ENCODE results near the gene MROH8.
"Not testable (repeated sequence)": the region's sequence is repeated elsewhere in the genome, so short reads cannot be mapped to it uniquely, and the experiment has no call there.

The MROH8 gene

GRCh38 chr20:37154684-37155298, 24.6 kb downstream of the MROH8 start:
- no peak for ATAC-seq

- no peak for ATAC-seq
These were observed 27.1 kb downstream of the MROH8 start for GRCh38 chr20:37152284-37152683.

GRCh38 chr20:37151529-37151928, 27.8 kb downstream of the MROH8 start:
- ATAC-seq, result no peak

DNA sequence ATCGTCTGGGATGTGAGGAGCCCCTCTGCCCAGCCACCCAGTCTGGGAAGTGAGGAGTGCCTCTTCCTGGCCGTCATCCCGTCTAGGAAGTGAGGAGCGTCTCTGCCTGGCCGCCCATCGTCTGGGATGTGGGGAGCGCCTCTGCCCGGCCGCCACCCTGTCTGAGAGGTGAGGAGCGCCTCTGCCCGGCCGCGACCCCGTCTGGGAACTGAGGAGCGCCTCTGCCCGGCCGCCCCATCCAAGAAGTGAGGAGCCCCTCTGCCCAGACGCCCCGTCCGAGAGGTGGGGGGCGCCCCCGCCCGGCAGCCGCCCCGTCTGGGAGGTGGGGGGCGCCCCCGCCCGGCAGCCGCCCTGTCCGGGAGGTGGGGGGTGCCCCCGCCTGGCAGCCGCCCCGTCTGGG, 28.5 kb downstream of the MROH8 start:
- ATAC-seq, result not testable (repeated sequence)

DNA sequence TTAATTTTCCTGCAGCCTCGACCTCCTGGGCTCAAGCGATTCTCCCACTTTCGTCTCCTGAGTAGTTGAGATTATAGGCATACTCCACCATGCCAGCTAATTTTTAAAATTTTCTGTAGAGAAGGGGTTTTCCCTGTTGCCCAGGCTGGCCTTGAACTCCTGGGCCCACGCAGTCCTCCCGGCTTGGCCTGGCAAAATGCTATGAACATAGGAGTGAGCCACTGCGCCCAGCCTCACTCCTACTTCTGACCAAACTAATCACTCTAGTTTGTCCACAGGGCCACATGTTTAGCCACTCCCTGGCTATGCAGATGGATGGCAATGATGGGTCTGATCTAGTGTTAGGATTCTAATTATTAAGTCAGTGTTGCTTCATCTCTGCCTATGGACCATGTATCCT, 32.1 kb downstream of the MROH8 start:
- ATAC-seq, result no peak

DNA sequence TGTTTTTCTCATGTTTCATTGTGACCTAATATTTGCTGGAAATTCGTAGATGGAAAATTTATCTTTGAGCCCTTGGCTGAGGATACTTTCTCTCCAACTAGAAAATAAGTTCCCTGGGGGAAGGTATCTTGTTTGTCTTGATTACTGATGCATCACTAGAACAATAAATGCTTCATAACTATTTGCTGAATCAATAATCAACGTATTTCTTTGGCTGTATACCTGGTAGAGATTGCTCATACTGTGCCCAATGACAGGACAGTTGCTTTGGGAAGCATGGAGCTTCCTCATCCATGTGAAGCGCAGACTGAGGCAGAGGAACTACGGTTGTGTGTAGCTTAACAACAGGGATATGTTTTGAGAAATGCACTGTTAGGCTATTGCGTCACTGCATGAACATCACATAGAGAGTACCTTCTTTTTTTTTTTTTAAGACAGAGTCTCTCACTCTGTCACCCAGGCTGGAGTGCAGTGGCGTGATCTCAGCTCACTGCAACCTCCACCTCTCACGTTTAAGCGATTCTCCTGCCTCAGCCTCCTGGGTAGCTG, 34.4 kb downstream of the MROH8 start:
- no peak for ATAC-seq

DNA sequence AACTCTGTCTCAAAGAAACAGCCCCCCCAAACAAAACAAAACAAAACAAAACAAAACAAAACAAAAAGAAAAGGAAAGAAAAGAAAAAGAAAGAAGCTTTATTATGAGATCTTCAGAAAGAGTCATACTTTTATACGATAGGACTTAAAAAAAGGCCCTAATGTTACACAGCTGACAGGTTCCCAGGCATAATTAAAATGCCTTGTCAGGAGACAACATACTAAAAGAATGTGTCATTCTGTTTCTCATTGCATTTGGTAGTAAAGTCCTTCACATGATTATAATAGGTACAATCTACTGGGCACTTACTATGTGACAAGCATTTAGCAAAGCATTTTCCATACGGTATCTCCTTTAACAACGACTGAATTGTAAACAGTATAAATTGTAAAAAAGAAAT, 36.6 kb downstream of the MROH8 start:
- no peak for ATAC-seq

DNA sequence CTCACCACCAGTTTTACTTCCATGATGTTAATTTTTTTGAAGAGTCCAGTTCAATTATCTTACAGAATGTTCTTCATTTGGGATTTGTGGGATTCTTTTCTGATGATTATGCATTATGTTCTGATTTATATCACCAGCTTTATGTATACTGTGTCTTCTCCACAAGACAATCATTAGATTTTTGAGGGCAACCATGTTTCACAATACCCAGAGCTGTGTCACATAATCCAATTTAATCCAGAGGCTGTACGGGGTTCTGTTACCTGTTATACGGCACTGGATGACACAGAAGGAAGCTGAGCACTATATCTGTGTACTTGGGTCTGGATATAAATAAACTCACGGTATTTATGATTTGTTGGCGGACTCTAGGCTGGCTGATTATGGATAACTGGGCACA, 41.8 kb downstream of the MROH8 start:
- ATAC-seq, result no peak

GRCh38 chr20:37133952-37134351, 45.4 kb downstream of the MROH8 start:
- ATAC-seq, result no peak

DNA sequence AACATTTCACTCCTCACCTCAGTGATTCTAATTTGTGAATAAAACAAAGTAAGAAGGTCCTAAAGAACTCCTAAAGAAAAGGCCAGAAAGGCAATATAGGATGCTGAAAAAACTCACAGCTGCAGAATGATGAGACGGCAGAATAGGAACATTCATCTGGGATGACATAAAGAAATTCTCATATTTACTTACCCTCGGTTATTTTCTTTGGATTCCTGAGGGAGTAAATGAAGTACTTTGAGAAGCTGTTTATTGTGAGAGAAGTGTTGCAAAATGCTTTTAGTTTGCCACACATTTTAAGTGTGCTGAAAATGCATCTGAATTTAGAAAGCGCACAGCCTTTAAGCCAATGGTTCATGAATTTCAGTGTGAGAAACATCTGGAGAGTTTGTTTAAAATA, 47.9 kb downstream of the MROH8 start:
- ATAC-seq, result no peak

GRCh38 chr20:37128803-37129202, 50.5 kb downstream of the MROH8 start:
- ATAC-seq, result no peak

DNA sequence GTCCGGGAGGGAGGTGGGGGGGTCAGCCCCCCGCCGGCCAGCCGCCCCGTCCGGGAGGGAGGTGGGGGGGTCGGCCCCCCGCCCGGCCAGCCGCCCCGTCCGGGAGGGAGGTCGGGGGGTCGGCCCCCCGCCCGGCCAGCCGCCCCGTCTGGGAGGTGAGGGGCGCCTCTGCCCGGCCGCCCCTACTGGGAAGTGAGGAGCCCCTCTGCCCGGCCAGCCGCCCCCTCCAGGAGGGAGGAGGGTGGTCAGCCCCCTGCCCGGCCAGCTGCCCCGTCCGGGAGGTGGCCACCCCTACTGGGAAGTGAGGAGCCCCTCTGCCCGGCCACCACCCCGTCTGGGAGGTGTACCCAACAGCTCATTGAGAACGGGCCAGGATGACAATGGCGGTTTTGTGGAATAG, 53.1 kb downstream of the MROH8 start:
- not testable (repeated sequence) for ATAC-seq

- no peak for ATAC-seq
These were observed 55.9 kb downstream of the MROH8 start for GRCh38 chr20:37123441-37123840.

- ATAC-seq, result no peak
These were observed 58.9 kb downstream of the MROH8 start for GRCh38 chr20:37120497-37120896.

- no peak for ATAC-seq
These were observed 59.9 kb downstream of the MROH8 start for GRCh38 chr20:37119356-37120036.

DNA sequence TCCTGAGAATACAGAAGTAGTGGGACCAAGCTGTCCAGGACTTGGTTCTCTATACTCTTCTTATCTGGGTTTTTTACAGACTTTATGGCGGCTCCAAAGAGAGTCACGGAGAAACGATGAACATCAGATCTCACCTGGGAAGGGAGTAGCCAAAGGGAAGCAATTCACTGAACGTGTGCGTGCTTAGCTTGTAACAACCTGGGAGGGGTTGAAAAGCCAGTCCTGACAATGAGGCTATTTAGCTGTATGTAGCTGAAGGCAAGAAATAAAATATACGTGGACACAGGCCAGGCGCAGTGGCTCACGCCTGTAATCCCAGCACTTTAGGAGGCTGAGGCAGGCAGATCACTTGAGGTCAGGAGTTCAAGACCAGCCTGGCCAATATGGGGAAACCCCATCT, 65.3 kb downstream of the MROH8 start:
- no peak for ATAC-seq

GRCh38 chr20:37111926-37112455, 67.4 kb downstream of the MROH8 start:
- ATAC-seq, result no peak

- no peak for ATAC-seq
These were observed 70.7 kb downstream of the MROH8 start for GRCh38 chr20:37108676-37109075.

DNA sequence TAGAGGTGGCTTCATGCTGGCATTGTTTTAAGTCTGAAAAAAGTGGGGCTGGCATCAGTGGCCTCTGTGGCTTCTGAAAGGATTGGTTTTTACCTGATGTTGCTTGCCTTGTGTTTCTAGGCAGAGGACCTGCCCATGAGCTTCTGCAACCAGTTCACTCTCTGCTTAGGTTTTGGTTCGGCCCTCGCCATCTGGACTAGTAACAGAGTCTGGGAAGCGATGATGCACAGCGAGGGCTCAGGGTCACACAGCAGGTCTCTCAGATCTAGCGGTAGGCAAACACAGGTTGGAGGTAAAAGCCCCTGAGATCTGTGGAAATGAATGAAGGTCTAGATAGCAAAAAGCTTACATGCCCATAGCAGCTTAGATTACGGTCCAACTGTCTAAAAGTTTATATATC, 76.8 kb downstream of the MROH8 start:
- no peak for ATAC-seq

GRCh38 chr20:37096415-37097041, 82.8 kb downstream of the MROH8 start:
- ATAC-seq, result no peak

DNA sequence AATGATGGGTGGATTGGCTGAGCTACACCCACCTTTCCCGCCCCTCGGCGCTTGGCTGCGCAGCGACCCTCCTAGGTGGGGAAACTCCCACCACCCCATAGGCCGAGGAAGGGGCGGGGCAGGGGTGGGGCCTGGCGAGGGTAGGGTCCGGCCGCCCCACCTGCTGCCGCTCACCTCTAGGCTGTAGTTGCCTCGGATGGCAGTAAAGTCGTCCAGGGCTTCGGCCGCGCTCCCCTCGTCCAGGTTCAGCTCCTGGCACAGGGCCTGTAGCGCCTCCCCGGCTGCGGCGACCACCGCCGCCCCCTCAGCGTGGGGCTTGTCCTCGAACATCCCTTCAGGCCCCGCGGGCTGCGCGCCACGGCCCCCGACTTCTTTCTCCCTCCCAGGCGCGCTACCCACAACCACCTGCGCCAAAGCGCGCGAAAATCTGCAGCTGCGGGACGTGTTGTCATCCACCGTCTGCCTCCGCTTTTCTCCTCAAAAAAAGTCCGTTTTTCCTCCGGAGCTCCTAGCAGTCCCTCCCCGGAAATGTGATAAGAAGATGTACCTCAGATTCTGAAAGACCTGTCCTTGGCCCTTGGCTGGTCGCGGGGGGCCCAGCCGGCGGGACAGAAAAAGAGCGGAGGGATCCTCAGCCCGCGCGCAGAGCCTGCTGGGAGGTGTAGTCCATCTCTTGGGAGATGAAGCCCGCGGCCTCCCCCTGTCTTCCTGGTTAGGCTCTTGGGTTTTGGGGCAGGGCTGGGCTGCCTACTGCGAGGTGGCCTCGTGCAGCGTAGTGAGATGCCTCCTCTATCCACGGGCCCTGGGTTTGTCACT, 83.5 kb downstream of the MROH8 start, which contains the start of gene RBL1:
TSS of gene RBL1 (minus strand) at position 399 of the 816 bp plus-strand sequence. CDS start at position 330, 69 bp downstream.
- peak; percentile 87 to 88 for ATAC-seq

DNA sequence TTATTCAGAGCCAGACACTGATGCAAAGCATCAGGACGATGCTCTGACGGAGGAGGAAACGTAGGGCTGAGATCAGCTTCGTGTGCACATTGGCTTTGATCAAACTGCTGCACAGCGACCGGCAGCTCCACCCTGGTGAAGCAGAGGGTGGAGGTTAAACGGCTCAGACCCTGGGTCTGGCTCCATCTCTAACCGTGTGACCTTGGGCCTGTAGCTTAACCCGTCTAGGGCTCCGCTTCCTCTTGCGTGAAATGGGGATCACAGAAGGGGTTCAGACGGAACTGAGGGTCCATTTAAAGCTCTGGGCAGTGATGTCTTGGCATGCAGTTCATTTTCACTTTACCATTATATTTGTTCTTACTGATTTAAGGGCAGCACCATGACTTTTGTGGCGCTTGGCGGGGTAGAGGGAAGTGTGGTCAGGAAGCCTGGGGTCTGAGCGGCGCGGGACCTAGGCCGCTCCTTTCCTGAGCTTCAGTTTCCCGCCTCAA, 84.2 kb downstream of the MROH8 start:
- peak; percentile 31 to 42 for ATAC-seq

GRCh38 chr20:37090407-37090806, 88.9 kb downstream of the MROH8 start:
- ATAC-seq, result no peak

Data from activated CD4-positive, CD25-positive, alpha-beta regulatory T cell treated with anti-CD3 and anti-CD28 coated beads, Interleukin-2, amount 50 U/mL, for 24 hours (primary cell).